NCI-H748 (cell line): ENCODE results near the gene DNPH1.
A peak's percentile ranks its signal among the peaks of the same experiment; 100 is the strongest.

Experiments used
- DNase-seq: peaks from one replicate; lab custom pipeline; 2025; ENCODE audit not compliant: unreplicated experiment; lab: John Stamatoyannopoulos, UW

Gene DNPH1

GRCh38 chr6:43184268-43184985, 44.9 kb downstream of the DNPH1 start:
- DNase-seq: no peak

- DNase-seq: no peak
Observed at GRCh38 chr6:43183441-43183840, 45.8 kb downstream of the DNPH1 start.

- peak; percentile 90 for DNase-seq
Observed at GRCh38 chr6:43181942-43182860, 47.1 kb downstream of the DNPH1 start, which contains the start of gene CUL9. Gene CUL9 (plus strand): TSS chr6:43182196. CDS start chr6:43184311, 2,115 bp downstream.

- no peak for DNase-seq
Observed at GRCh38 chr6:43181621-43181941, 47.7 kb downstream of the DNPH1 start.

- DNase-seq: no peak
Observed at GRCh38 chr6:43180985-43181384, 48.3 kb downstream of the DNPH1 start.

GRCh38 chr6:43180058-43180457, 49.2 kb downstream of the DNPH1 start:
- DNase-seq: no peak

- DNase-seq: no peak
Observed at GRCh38 chr6:43178951-43179830, 50.1 kb downstream of the DNPH1 start.

GRCh38 chr6:43178150-43178549, 51.1 kb downstream of the DNPH1 start:
- no peak for DNase-seq

GRCh38 chr6:43176423-43176786, 52.9 kb downstream of the DNPH1 start:
- no peak for DNase-seq

GRCh38 chr6:43175676-43176422, 53.4 kb downstream of the DNPH1 start:
- DNase-seq: no peak
